GM12872 (cell line): ENCODE measurements around the gene SDCBP2.

ENCODE experiments used
- TF ChIP-seq, protein P1 (sequence below): IDR thresholded peaks from 3 replicates; pipeline ENCODE4 v1.5.1; 2011; ENCODE audit warnings: low read depth, mild to moderate bottlenecking, low read length, moderate library complexity; ENCODE audit not compliant: insufficient read depth

Gene SDCBP2

DNA sequence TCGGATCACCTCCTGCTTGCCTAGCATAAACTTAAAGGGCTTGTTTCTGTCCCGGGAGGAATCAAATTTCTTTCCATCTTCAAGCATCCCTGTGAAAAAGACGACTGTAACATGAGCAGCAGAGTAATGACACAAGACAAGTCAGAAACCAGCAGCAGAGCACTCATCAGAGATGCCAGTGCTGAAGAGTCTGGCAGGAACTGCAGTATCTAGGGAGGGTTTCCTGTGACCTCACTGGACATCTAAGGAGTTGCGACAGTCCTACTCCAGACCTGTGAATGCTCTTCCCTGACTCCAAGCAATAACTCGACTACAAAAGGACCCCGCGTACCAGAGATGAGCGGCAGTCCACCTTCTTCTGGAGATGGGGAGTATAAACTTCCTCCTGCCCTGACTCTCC lies 46.6 kb upstream of the SDCBP2 start:
- TF ChIP-seq, protein P1, sequence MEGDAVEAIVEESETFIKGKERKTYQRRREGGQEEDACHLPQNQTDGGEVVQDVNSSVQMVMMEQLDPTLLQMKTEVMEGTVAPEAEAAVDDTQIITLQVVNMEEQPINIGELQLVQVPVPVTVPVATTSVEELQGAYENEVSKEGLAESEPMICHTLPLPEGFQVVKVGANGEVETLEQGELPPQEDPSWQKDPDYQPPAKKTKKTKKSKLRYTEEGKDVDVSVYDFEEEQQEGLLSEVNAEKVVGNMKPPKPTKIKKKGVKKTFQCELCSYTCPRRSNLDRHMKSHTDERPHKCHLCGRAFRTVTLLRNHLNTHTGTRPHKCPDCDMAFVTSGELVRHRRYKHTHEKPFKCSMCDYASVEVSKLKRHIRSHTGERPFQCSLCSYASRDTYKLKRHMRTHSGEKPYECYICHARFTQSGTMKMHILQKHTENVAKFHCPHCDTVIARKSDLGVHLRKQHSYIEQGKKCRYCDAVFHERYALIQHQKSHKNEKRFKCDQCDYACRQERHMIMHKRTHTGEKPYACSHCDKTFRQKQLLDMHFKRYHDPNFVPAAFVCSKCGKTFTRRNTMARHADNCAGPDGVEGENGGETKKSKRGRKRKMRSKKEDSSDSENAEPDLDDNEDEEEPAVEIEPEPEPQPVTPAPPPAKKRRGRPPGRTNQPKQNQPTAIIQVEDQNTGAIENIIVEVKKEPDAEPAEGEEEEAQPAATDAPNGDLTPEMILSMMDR = no peak

DNA sequence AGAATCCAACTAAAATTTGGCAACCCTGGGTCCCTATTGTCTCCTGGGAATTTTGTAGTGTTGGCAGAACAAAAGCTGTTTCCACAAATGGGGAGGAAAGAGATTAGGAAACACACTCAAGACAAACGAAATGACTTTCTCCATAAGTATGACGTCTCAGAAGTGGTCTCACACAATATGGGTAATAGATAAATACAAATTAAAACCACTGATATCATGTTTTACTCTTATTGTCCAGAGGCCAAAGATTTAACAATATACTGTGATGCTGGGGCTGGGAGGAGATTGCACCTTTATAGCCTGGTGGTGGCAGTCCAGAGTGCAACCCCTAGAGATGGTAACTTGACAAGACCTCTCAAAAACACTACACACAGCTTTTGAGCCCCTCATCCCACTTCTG lies 45.3 kb upstream of the SDCBP2 start:
- TF ChIP-seq, protein P1 = no peak

DNA sequence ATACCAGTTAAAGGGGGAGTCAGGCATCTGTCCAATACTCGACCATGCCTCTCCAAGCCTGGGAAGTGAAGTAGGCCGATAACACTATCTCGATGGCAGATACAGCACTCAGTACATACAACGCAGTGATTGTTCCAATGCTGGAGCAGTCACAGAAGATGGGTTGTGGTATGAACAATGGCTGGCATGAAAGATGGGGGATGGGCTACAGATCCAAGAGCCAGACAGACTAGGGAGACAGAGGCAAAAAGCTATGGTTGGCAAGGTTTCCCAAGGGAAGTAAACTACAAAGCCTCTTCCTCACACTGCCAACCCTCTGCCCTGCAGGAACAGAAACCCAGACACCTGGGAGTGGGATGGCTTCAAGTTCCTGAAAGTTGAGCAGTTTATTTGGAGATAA lies 44.7 kb upstream of the SDCBP2 start:
- TF ChIP-seq, protein P1 = no peak

DNA sequence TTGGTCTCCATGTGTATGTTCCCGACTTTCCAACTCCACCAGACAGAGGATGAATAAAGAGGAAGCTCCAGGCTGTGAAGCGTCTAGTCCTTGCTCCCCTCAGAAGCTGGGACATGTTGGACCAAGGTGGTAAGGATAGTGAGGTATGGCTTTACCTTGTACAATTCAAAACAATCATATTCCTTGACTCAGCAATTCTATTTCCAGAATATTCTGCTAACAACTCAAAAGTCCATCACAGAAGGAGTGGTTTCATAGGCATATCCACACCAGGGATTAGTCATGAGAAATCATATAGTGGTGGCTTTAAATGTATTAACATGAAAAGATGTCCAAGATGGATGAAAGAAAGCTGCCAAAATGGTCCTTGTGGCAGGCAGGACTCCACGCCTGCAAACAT lies 44.1 kb upstream of the SDCBP2 start:
- TF ChIP-seq, protein P1 = no peak

DNA sequence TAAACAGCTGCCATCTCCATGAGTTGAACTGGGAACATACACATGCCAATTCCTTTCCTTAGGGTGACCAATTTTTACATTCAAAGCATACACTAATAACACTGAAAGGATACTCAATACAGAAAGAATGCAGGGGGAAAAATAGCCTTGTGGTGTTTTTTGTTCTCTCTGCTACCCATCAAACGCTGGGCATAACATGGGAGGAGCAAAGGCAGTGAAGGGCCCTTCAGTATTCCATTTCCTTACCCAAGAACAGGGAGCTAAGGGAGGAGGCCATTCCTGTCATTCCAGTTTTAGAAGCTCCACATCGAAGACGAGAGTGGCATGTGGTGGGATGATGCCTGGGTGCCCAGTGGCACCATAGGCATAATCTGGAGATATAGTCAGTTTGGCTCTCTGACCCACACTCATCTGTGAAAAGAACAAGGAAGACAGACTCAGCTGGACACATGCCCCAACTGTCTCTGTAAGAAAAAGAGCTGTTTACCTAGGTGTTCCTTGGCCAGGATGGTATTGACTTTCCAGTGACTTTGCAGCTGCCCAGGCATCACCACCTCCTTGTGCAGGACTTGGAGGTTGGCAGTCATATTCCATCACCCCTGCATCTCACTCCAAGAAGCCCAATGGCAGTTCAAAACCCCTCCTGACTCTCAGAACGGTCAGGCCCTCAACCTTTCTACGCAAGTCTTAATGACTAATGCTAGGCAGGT lies 43.0 kb upstream of the SDCBP2 start:
- TF ChIP-seq, protein P1 = no peak

DNA sequence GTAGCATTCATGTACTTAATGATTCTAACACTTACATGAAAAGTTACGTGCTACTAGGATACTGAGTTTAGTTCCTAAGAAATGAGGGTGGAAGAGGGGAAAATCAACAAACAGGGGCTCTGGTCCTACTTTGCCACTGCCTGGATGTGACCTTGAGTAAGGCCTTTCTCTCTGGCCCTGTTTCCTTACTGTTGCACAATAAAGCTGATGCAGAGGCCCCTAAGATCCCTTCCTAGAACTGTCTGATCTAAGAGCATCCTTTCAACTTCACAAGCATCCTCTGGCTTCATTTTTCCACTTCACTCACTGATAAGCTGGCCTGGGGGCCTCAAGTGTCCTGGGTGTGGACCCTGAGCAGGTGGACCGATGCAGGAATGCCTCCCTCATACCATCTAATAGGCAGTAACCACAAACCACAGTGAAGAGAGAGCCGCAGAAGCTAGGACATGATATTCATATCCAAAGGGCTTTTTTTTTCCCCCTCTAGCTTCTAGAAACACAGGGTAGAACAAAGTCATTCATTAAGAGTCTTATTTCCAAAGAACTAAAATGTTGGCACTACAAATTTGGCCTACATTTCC lies 42.4 kb upstream of the SDCBP2 start:
- TF ChIP-seq, protein P1 = no peak

DNA sequence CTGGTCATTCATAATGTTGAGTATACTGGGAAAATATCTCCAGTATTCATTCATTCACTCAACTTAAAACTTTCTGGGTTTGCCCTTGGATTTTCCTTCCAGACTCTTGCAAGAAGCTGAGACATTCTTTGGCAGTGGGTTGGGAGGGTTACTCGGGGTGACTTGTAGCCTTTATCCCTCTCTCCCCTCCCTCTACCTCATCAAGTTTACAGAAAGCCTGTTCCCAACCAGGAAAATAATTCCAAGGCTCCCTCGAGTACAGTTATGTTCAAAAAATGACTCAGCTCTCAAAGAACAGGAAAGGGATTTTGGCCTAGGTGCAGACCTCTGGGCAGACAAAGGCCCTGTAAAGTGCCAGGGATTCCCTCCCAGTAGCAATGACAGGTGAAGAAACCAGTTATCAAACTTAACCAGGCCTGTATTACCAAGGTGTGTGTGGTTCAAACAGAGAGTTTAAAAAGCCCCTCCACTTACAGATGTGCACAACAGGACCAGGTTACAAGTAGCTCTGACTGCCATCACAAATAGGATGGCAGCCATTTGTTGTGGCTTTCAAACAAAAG lies 41.7 kb upstream of the SDCBP2 start:
- TF ChIP-seq, protein P1 = no peak
